HEK293T (cell line): ENCODE measurements around the gene EXOC6.

ENCODE experiments used
- BHLHE40 ChIP-seq: fragments of 450-650 bp; IDR thresholded peaks from 2 replicates; pipeline ENCODE4 v1.6.1; 2016; ENCODE audit warnings: mild to moderate bottlenecking, moderate library complexity, borderline replicate concordance
- FOXK2 ChIP-seq: fragments of 450-650 bp; IDR thresholded peaks from 2 replicates; pipeline ENCODE4 v1.6.1; 2016; ENCODE audit warnings: mild to moderate bottlenecking
- FOXM1 ChIP-seq: fragments of 450-650 bp; IDR thresholded peaks from 2 replicates; pipeline ENCODE4 v1.6.1; 2017; ENCODE audit warnings: mild to moderate bottlenecking, borderline replicate concordance
- L3MBTL2 ChIP-seq: fragments of 450-650 bp; conservative IDR thresholded peaks from 2 replicates; pipeline ENCODE4 v1.6.1; 2016; ENCODE audit warnings: mild to moderate bottlenecking
- PKNOX1 ChIP-seq: fragments of 450-650 bp; IDR thresholded peaks from 2 replicates; pipeline ENCODE4 v1.6.1; 2016
- SP1 ChIP-seq: fragments of 450-650 bp; IDR thresholded peaks from 2 replicates; pipeline ENCODE4 v1.6.1; 2017

DNA sequence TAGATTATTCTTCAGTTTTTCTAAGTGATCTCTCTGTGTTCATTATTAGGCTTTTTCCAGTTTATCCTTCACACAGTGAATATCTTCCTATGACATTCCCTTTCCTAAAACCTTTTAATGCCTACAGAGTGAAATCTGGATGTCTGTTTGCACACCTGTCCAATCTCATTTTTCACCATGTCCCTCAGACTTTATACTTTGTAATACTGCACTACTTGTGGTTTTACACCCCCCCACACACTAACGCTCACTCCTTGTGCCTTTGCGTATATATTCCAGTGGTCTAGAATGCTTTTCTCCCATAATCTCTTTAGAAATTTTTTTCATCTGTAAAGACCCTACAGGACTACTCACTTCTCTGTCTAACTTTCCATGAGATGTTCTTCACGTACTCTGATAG is 98.2 kb downstream of the EXOC6 start:
- no peak for TF ChIP-seq SP1
- TF ChIP-seq FOXK2 = no peak
- no peak for TF ChIP-seq FOXM1
- TF ChIP-seq BHLHE40 = no peak
- no peak for TF ChIP-seq PKNOX1
- no peak for TF ChIP-seq L3MBTL2
